HG03135 (cell line): ENCODE measurements around the gene CRABP2.

ENCODE experiments used
- ATAC-seq: cut with Tn5 transposase; IDR thresholded peaks from one replicate; pipeline ENCODE4 v1.9.1; 2021; ENCODE audit warnings: mild to moderate bottlenecking, moderate library complexity; ENCODE audit not compliant: unreplicated experiment

The CRABP2 gene

GRCh38 chr1:156742801-156743200 lies 37.4 kb upstream of the CRABP2 start:
- no peak for ATAC-seq

- ATAC-seq, result no peak
Observed at GRCh38 chr1:156742017-156742416, 36.6 kb upstream of the CRABP2 start.

GRCh38 chr1:156741481-156741983 lies 36.1 kb upstream of the CRABP2 start:
- ATAC-seq, result no peak

- ATAC-seq, result peak; percentile 81
Observed at GRCh38 chr1:156740741-156741480, 35.5 kb upstream of the CRABP2 start, which contains the start of gene MRPL24. MRPL24 (minus strand) TSS chr1:156741088; CDS start chr1:156738704, 2,384 bp downstream.

GRCh38 chr1:156740237-156740740 lies 34.9 kb upstream of the CRABP2 start:
- no peak for ATAC-seq

- ATAC-seq, result no peak
Observed at GRCh38 chr1:156738916-156739315, 33.5 kb upstream of the CRABP2 start.

GRCh38 chr1:156738407-156738806 lies 33.0 kb upstream of the CRABP2 start:
- no peak for ATAC-seq

GRCh38 chr1:156733989-156734584 lies 28.7 kb upstream of the CRABP2 start:
- no peak for ATAC-seq

- peak; percentile 89 for ATAC-seq
Observed at GRCh38 chr1:156728599-156729462, 23.4 kb upstream of the CRABP2 start, which contains the start of gene ISG20L2. ISG20L2 (minus strand) TSS chr1:156728766; CDS start chr1:156727652, 1,114 bp downstream.

GRCh38 chr1:156727926-156728598 lies 22.7 kb upstream of the CRABP2 start, which contains the start of gene METTL25B:
METTL25B (plus strand) TSS chr1:156728469; CDS start chr1:156729105, 636 bp downstream.
- ATAC-seq, result peak; percentile 50

GRCh38 chr1:156727492-156727891 lies 22.1 kb upstream of the CRABP2 start:
- ATAC-seq, result no peak

- no peak for ATAC-seq
Observed at GRCh38 chr1:156726549-156727226, 21.3 kb upstream of the CRABP2 start.

GRCh38 chr1:156725683-156726280 lies 20.4 kb upstream of the CRABP2 start:
- no peak for ATAC-seq

GRCh38 chr1:156721535-156721934 lies 16.2 kb upstream of the CRABP2 start:
- ATAC-seq, result no peak

- no peak for ATAC-seq
Observed at GRCh38 chr1:156721131-156721530, 15.7 kb upstream of the CRABP2 start.

GRCh38 chr1:156717351-156717750 lies 12.0 kb upstream of the CRABP2 start:
- ATAC-seq, result no peak

- no peak for ATAC-seq
Observed at GRCh38 chr1:156714830-156715229, 9.4 kb upstream of the CRABP2 start.

- no peak for ATAC-seq
Observed at GRCh38 chr1:156712626-156713025, 7.2 kb upstream of the CRABP2 start.
